HUES48 (cell line): ENCODE results near the gene KCNJ6.
"Not testable (repeated sequence)": the region's sequence is repeated elsewhere in the genome, so short reads cannot be mapped to it uniquely, and the experiment has no call there.

Experiments used
- H3K27ac ChIP-seq: one replicate; pipeline ENCODE4 v1.7.0; 2013; ENCODE audit warnings: low read depth, low read length, inconsistent platforms
- H3K27me3 ChIP-seq: 2 replicates; pipeline ENCODE4 v1.6.1; 2013; ENCODE audit warnings: mild to moderate bottlenecking, low read length; ENCODE audit not compliant: control insufficient read depth, insufficient read depth
- H3K36me3 ChIP-seq: 2 replicates; pipeline ENCODE4 v1.6.1; 2013; ENCODE audit warnings: low read length; ENCODE audit not compliant: control insufficient read depth, insufficient read depth
- H3K4me1 ChIP-seq: 2 replicates; pipeline ENCODE4 v1.6.1; 2013; ENCODE audit warnings: mild to moderate bottlenecking, low read length; ENCODE audit not compliant: control insufficient read depth, insufficient read depth
- H3K4me3 ChIP-seq: 2 replicates; pipeline ENCODE4 v1.5.1; 2013; ENCODE audit warnings: mild to moderate bottlenecking, low read depth, low read length
- H3K9ac ChIP-seq: 2 replicates; pipeline ENCODE4 v1.6.1; 2013; ENCODE audit warnings: mild to moderate bottlenecking, low read depth, low read length, moderate library complexity
- H3K9me3 ChIP-seq: 2 replicates; pipeline ENCODE4 v1.6.1; 2013; ENCODE audit warnings: low read length; ENCODE audit not compliant: control insufficient read depth, insufficient read depth

Gene KCNJ6

DNA sequence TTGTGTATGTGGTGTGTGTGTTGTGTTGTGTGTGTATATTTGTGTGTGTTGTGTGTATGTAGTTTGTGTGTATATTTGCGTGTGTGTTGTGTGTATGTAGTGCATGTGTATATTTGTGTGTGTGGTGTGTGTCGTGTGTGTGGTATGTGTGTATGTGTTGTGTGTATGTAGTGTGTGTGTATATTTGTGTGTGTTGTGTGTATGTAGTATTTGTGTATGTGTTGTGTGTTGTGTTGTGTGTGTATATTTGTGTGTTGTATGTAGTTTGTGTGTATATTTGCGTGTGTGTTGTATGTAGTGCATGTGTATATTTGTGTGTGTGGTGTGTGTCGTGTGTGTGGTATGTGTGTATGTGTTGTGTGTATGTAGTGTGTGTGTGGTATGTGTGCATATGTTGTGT is 154.9 kb downstream of the KCNJ6 start:
- H3K4me1 ChIP-seq, H3K9ac ChIP-seq, H3K27ac ChIP-seq, H3K27me3 ChIP-seq, H3K9me3 ChIP-seq, H3K36me3 ChIP-seq, H3K4me3 ChIP-seq: not testable (repeated sequence)

- Histone ChIP-seq H3K4me3 (no peak overlapping the region), H3K9ac (no peak overlapping the region), H3K27ac (no peak overlapping the region), H3K27me3 (no peaks in the 10 kb centered on the region), H3K9me3 (no peaks in the 10 kb centered on the region), H3K4me1 (peaks cover 5% of the 10 kb centered on the region; the same call in 1 of the 2 replicates), H3K36me3 (no peaks in the 10 kb centered on the region)
Measured at GRCh38 chr21:37759777-37760176, 156.5 kb downstream of the KCNJ6 start.

GRCh38 chr21:37758982-37759381 is 157.3 kb downstream of the KCNJ6 start:
- peaks cover 5% of the 10 kb centered on the region; the same call in 1 of the 2 replicates for H3K4me1 ChIP-seq
- no peaks in the 10 kb centered on the region for H3K9me3 ChIP-seq
- H3K9ac ChIP-seq = no peak overlapping the region
- H3K36me3 ChIP-seq = no peaks in the 10 kb centered on the region
- H3K27me3 ChIP-seq = no peaks in the 10 kb centered on the region
- H3K27ac ChIP-seq = no peak overlapping the region
- H3K4me3 ChIP-seq = no peak overlapping the region

- Histone ChIP-seq H3K4me3 (no peak overlapping the region), H3K27me3 (no peaks in the 10 kb centered on the region), H3K9ac (no peak overlapping the region), H3K36me3 (no peaks in the 10 kb centered on the region), H3K9me3 (no peaks in the 10 kb centered on the region), H3K4me1 (peaks cover 5% of the 10 kb centered on the region; the same call in 1 of the 2 replicates), H3K27ac (no peak overlapping the region)
Measured at GRCh38 chr21:37757606-37758376, 158.5 kb downstream of the KCNJ6 start.

GRCh38 chr21:37753122-37753599 is 163.1 kb downstream of the KCNJ6 start:
- no peaks in the 10 kb centered on the region for H3K9me3 ChIP-seq
- no peak overlapping the region for H3K27ac ChIP-seq
- no peak overlapping the region for H3K9ac ChIP-seq
- H3K4me3 ChIP-seq = no peak overlapping the region
- H3K4me1 ChIP-seq = peaks cover 5% of the 10 kb centered on the region; the same call in 1 of the 2 replicates
- H3K36me3 ChIP-seq = no peaks in the 10 kb centered on the region
- no peaks in the 10 kb centered on the region for H3K27me3 ChIP-seq

DNA sequence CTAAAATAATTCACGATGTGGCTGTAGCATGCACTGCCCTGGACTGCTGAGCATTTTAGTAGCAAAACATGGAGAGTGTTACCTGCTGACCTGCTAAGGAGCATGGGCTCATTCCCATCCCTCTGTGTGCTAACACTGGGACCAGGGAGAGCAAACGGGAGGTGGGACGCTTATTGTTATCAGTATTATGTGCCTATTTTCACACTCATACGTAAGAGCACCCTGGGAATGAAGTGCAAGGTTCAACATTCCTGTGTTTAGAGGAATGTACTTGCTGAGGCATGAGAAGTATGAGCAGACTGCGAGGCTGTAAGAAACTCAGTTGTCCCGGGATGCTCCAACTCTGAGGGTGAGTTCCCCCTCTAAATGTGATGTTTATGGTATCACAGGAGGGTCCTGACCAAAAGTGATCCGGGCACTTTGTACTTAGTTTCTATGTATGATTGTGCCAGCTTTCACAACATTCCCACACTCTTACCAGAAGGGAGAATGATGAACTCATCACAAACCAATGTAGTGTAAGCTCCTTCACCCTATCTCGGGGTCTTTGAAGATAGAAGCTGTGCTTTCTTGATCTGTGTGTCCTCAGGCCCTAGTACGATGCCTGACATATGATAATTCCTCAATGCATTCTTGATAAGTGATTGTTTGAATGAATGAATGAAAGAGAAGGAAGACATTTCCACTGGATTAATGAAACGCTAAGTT is 164.8 kb downstream of the KCNJ6 start:
- Histone ChIP-seq H3K4me3 (no peak overlapping the region), H3K4me1 (peaks cover 5% of the 10 kb centered on the region; the same call in 1 of the 2 replicates), H3K27me3 (no peaks in the 10 kb centered on the region)

GRCh38 chr21:37749132-37749531 is 167.1 kb downstream of the KCNJ6 start:
- no peaks in the 10 kb centered on the region for H3K9me3 ChIP-seq
- H3K9ac ChIP-seq = no peak overlapping the region
- H3K36me3 ChIP-seq = no peaks in the 10 kb centered on the region
- H3K27me3 ChIP-seq = no peaks in the 10 kb centered on the region
- no peak overlapping the region for H3K4me3 ChIP-seq
- H3K27ac ChIP-seq = no peak overlapping the region
- no peaks in the 10 kb centered on the region for H3K4me1 ChIP-seq

More for the DNA sequence above, 164.8 kb downstream of the KCNJ6 start:
- Histone ChIP-seq H3K9ac (no peak overlapping the region), H3K9me3 (no peaks in the 10 kb centered on the region), H3K27ac (no peak overlapping the region), H3K36me3 (no peaks in the 10 kb centered on the region)

DNA sequence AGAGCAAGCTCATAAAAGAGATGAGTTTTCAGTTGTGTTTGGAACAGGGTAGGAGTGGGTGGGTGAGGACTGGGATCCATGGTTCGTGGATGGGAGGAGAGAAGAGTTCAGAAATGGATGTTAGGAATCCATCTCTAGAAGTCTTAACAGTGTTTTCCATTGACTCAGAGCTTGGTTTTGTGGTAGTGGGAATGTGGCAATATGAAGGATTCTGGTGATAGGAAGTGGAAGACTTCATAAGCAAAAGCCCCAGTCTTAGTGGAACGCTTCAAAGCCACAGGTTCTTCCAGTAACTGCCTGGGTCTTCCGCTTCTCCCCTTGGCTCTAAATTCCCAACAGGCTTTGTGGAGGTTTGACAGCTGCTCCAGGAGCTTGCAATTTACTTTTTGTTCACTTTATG is 167.9 kb downstream of the KCNJ6 start:
- Histone ChIP-seq H3K9me3 (no peaks in the 10 kb centered on the region), H3K36me3 (no peaks in the 10 kb centered on the region), H3K9ac (no peak overlapping the region), H3K27ac (no peak overlapping the region), H3K4me1 (no peaks in the 10 kb centered on the region), H3K4me3 (no peak overlapping the region), H3K27me3 (no peaks in the 10 kb centered on the region)

- H3K27ac ChIP-seq = no peak overlapping the region
- H3K9me3 ChIP-seq = no peaks in the 10 kb centered on the region
- no peak overlapping the region for H3K9ac ChIP-seq
- no peaks in the 10 kb centered on the region for H3K4me1 ChIP-seq
- H3K4me3 ChIP-seq = no peak overlapping the region
- no peaks in the 10 kb centered on the region for H3K27me3 ChIP-seq
- no peaks in the 10 kb centered on the region for H3K36me3 ChIP-seq
Measured at GRCh38 chr21:37746849-37747248, 169.4 kb downstream of the KCNJ6 start.

DNA sequence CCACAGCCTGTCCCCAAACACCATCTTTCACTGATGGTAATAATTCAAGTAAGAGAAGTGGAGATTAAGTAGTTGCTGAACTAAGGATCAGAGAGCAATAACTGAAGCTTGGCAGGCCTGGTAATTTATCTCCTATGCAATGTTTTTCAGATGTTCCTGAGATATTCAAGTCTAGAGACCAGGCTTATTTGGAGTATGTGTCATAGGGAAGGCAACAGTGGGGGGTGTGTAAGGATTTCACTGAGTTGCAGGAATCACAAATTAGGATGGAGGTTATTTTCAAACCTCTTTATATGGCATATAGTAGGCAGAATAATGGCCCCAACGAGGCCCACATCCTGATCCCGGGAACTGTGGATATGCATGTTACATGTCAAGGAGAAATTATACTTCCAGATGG is 171.7 kb downstream of the KCNJ6 start:
- no peaks in the 10 kb centered on the region for H3K27me3 ChIP-seq

DNA sequence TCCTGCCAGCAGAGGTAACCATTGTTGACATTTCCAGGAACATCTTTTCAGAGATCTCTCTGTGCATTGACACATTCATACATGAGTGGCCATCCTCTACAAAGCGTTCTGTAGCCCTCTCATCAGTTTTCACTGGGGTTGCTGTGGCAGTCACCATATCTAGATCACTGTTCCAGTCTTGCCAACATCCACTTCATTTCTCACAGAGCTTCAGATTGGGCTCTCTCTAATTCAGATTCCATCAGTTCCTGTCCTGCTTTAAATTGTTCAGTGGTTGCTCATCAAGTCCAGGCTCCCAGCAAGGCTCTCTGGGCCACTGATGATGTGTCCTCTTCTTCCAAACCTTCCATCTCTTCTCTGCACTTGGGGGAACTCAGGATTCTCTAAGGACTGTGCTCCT is 173.7 kb downstream of the KCNJ6 start:
- Histone ChIP-seq H3K27ac (no peak overlapping the region), H3K4me1 (no peaks in the 10 kb centered on the region), H3K27me3 (no peaks in the 10 kb centered on the region), H3K9ac (no peak overlapping the region), H3K4me3 (no peak overlapping the region), H3K36me3 (no peaks in the 10 kb centered on the region), H3K9me3 (no peaks in the 10 kb centered on the region)

More for the DNA sequence above, 171.7 kb downstream of the KCNJ6 start:
- Histone ChIP-seq H3K4me1 (no peaks in the 10 kb centered on the region), H3K27ac (no peak overlapping the region), H3K36me3 (no peaks in the 10 kb centered on the region), H3K4me3 (no peak overlapping the region), H3K9me3 (no peaks in the 10 kb centered on the region), H3K9ac (no peak overlapping the region)
